GM12873 (cell line): Measurements from ENCODE around the gene NUS1.

Source experiments
- CTCF ChIP-seq: IDR thresholded peaks from 2 replicates; pipeline ENCODE4 v1.5.1; 2012; ENCODE audit warnings: low read depth, mild to moderate bottlenecking, moderate library complexity, low read length, control low read depth; ENCODE audit not compliant: insufficient read depth; ENCODE audit errors: missing control alignments

NUS1 gene

GRCh38 chr6:117674991-117675657, at the start of gene NUS1:
NUS1 (plus strand) TSS chr6:117675469; CDS start chr6:117675671, 202 bp downstream.
- peak; percentile 76 for TF ChIP-seq CTCF

GRCh38 chr6:117627533-117627932, 47.7 kb upstream of the NUS1 start:
- no peak for TF ChIP-seq CTCF

GRCh38 chr6:117629119-117629660, 46.1 kb upstream of the NUS1 start:
- TF ChIP-seq CTCF, result no peak

- TF ChIP-seq CTCF, result no peak
Measured at GRCh38 chr6:117637770-117638169, 37.5 kb upstream of the NUS1 start.

GRCh38 chr6:117642976-117643375, 32.3 kb upstream of the NUS1 start:
- TF ChIP-seq CTCF, result no peak

GRCh38 chr6:117653949-117654348, 21.3 kb upstream of the NUS1 start:
- no peak for TF ChIP-seq CTCF

GRCh38 chr6:117655380-117655779, 19.9 kb upstream of the NUS1 start:
- no peak for TF ChIP-seq CTCF
